Esophagus squamous epithelium (tissue), 5 donors: Measurements from ENCODE around the gene APH1B. TPM values are rescaled to one million over a fixed set of nuclear protein-coding genes. Genes with fewer than 3 reads are reported as not detected.

ENCODE experiments used
- DNase-seq: peaks from one replicate; lab custom pipeline; 2025; lab: John Stamatoyannopoulos, UW
- H3K27ac ChIP-seq, 4 donors: fragments of 200-600 bp; sonication (generic); one replicate each; pipeline ENCODE4 v1.5.1; 2016 to 2019; ENCODE audit warnings: mild to moderate bottlenecking in 1 of 4
- H3K27me3 ChIP-seq, 4 donors: fragments of 200-600 bp; sonication (generic); 1 replicate in 3 of 4; 2 replicates in 1 of 4; pipeline versions ENCODE4 v1.5.1 to v1.6.0; 2017 to 2021; ENCODE audit warnings: antibody characterized with exemption in 1 of 4
- H3K36me3 ChIP-seq, 3 donors: fragments of 200-600 bp; sonication (generic); one replicate each; pipeline ENCODE4 v1.5.1; 2016 to 2019
- H3K4me1 ChIP-seq, 3 donors: fragments of 200-600 bp; sonication (generic); one replicate each; pipeline ENCODE4 v1.5.1; 2017 to 2019
- H3K4me3 ChIP-seq, 4 donors: fragments of 200-600 bp; sonication (generic); 1 replicate in 3 of 4; 2 replicates in 1 of 4; pipeline ENCODE4 v1.5.1; 2016 to 2019; ENCODE audit warnings: mild to moderate bottlenecking in 2 of 4, moderate library complexity in 1 of 4
- H3K9me3 ChIP-seq, 3 donors: fragments of 200-600 bp; sonication (generic); one replicate each; pipeline ENCODE4 v1.5.1; 2016 to 2019
- CTCF ChIP-seq, 6 experiments: fragments of 450-650 bp in 4 of 6; fragments of 200-600 bp in 2 of 6; sonication (generic) in 2 of 6; IDR thresholded peaks; one replicate each; pipeline ENCODE4 v1.5.1; 2016 to 2019; ENCODE audit warnings: antibody characterized with exemption in 6 of 6, mild to moderate bottlenecking in 4 of 6, moderate library complexity in 4 of 6
- POLR2A ChIP-seq, 4 donors: fragments of 450-650 bp; IDR thresholded peaks; one replicate each; pipeline ENCODE4 v1.6.1; 2017; ENCODE audit warnings: antibody characterized with exemption in 4 of 4, mild to moderate bottlenecking in 4 of 4, moderate library complexity in 3 of 4
- whole genome bisulfite sequencing, 2 donors: methylation state at CpG; one replicate each; pipeline ENCODE4 v1.1.5; 2018; 5-methylcytosine and 5-hydroxymethylcytosine counted together
- intact Hi-C: fragments of 100-400 bp; cut with DNase I; formaldehyde crosslinking; loops from one replicate; pipeline ENCODE4 v1.15.0; 2022
- total RNA-seq, 4 donors: library from RNA; depleted of rRNA; stranded (reverse); fragments of >200 nt; gene quantifications; one replicate each; pipeline ENCODE4 v1.1.0, GENCODE V29; 2016
- donor health status: DM: yes; HTN: yes; CAD: no.

The APH1B gene
- total RNA-seq, 4 donors from 2014 or later, result 0.53 to 7.8 (median 3.3) TPM

DNA sequence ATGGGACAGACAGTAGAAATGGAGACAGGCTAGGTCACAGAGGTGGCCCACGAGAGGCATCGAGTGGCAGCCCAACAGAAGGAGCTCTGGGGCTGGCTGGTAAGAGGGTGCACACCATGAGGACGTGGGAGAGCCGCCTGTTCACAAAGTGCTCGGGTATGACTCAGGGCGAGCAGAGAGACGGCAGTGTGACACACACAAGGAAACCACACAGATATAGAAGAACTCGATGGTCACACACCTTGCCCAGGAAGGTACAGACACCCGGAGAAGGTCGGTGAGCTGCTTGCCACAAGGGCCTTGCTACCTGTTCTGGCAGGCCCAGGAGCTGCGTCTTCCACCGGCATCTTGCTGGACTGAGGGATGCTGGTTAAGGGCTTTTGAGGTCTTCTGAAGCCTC, 54.1 kb downstream of the APH1B start:
- DNase-seq, result no peak
- Histone ChIP-seq H3K4me3 (no peak overlapping the region), H3K27ac (peak overlapping the region in 2 of 4 donors; percentile 30 to 47), H3K4me1 (peaks cover 0 to 29% (median 0%) of the 10 kb centered on the region in 3 donors), H3K9me3 (no peaks in the 10 kb centered on the region), H3K27me3 (no peaks in the 10 kb centered on the region), H3K36me3 (peaks cover 0 to 86% (median 0%) of the 10 kb centered on the region in 3 donors)
- WGBS, 2 donors, result 61 to 72% methylated on average over 9 to 12 of the region's 12 CpGs
- no peak for TF ChIP-seq POLR2A (IDR thresholded peaks at IDR 0.05)
- TF ChIP-seq CTCF (IDR thresholded peaks at IDR 0.05), result no peak
- intact Hi-C loops, result no loop called here

- Histone ChIP-seq H3K27ac (peak overlapping the region in 1 of 4 donors; percentile 47), H3K4me3 (no peak overlapping the region), H3K27me3 (no peaks in the 10 kb centered on the region), H3K9me3 (no peaks in the 10 kb centered on the region), H3K36me3 (peaks cover 0 to 86% (median 7%) of the 10 kb centered on the region in 3 donors), H3K4me1 (peaks cover 0 to 29% (median 0%) of the 10 kb centered on the region in 3 donors)
- intact Hi-C loops, result no loop called here
- WGBS, 2 donors, result 25 to 28% methylated on average over 7 to 9 of the region's 9 CpGs
- TF ChIP-seq POLR2A (IDR thresholded peaks at IDR 0.05) (no peak), CTCF (IDR thresholded peaks at IDR 0.05) (no peak)
- no peak for DNase-seq
Observed at GRCh38 chr15:63332367-63333124, 55.1 kb downstream of the APH1B start.

- peaks cover 0 to 52% (median 0%) of the 10 kb centered on the region in 3 donors for H3K4me1 ChIP-seq
- TF ChIP-seq CTCF (IDR thresholded peaks at IDR 0.05) (no peak), POLR2A (IDR thresholded peaks at IDR 0.05) (no peak)
- no peaks in the 10 kb centered on the region for H3K27me3 ChIP-seq
- DNase-seq, result no peak
- no peaks in the 10 kb centered on the region for H3K9me3 ChIP-seq
- H3K36me3 ChIP-seq, result peaks cover 9 to 86% (median 10%) of the 10 kb centered on the region in 3 donors
- 67 to 79% methylated on average over 1 to 2 of the region's 2 CpGs for WGBS, 2 donors
- intact Hi-C loops, result no loop called here
- no peak overlapping the region for H3K4me3 ChIP-seq
- no peak overlapping the region for H3K27ac ChIP-seq
Observed at GRCh38 chr15:63334821-63335220, 57.4 kb downstream of the APH1B start.

DNA sequence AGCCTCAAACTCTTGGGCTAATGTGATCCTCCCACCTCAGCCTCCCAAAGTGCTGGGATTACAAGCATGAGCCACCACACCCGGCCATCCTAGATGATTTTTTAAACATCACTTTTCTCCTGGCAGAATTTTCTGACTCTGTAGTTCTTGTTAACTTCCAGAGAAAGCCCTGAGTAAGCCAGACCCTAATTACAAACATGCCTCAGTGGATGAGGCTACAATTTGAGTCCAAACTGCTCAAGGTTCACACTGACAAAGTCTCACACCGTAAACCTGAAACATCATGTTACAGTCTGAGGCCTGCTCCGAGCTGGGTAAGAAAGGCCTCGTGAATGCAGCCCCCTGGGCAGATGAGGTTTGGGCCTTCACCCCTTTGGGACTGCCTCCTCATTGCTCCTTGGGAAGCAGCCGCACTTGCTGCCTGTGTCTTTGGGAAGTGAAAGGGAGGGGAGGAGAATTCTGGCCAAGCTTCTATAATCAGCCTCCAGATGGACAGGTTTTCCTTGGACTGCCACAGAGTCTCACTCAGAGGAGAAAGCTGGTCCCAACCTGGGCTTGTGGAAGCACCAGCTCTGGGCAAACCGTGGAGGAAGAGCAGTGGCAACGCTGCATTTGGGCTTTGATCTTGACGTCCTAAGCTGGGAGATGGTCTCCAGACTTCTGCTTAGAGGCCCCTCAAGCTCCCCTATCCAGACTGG, 58.3 kb downstream of the APH1B start:
- Histone ChIP-seq H3K4me1 (peaks cover 0 to 59% (median 0%) of the 10 kb centered on the region in 3 donors), H3K27ac (no peak overlapping the region), H3K4me3 (no peak overlapping the region), H3K36me3 (peaks cover 10 to 87% (median 18%) of the 10 kb centered on the region in 3 donors), H3K9me3 (no peaks in the 10 kb centered on the region), H3K27me3 (no peaks in the 10 kb centered on the region)
- intact Hi-C loops, result no loop called here
- no peak for DNase-seq
- WGBS, 2 donors, result 78 to 86% methylated on average over 5 to 6 of the region's 8 CpGs
- TF ChIP-seq POLR2A (IDR thresholded peaks at IDR 0.05), result no peak
- TF ChIP-seq CTCF (IDR thresholded peaks at IDR 0.05), result no peak

DNA sequence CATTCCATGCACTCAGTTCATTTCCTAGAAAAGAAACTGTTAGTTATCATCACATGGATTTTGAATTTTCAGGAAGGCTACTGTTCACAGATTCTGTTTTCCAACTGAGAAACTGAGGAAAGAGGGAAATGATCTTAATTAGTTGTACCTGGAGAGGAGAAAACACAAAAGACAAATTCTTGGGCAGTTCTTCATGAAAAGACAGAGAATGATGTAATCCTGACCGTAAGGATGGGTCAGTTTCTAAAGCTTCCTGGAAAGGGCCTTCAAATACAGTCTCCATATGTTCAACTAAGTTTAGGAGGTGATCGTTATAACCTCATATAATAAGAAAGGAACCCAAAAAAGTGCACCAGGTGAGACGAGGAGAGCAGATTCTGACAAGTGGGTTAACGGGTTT, 59.6 kb downstream of the APH1B start:
- no peak for DNase-seq
- no peak overlapping the region for H3K4me3 ChIP-seq
- H3K27ac ChIP-seq, result no peak overlapping the region
- H3K27me3 ChIP-seq, result no peaks in the 10 kb centered on the region
- H3K4me1 ChIP-seq, result peaks cover 0 to 48% (median 0%) of the 10 kb centered on the region in 3 donors
- H3K36me3 ChIP-seq, result peaks cover 10 to 87% (median 18%) of the 10 kb centered on the region in 3 donors
- intact Hi-C loops, result no loop called here
- no peaks in the 10 kb centered on the region for H3K9me3 ChIP-seq
- TF ChIP-seq POLR2A (IDR thresholded peaks at IDR 0.05) (no peak), CTCF (IDR thresholded peaks at IDR 0.05) (no peak)
- 83 to 85% methylated on average over 4 of the region's 4 CpGs for WGBS, 2 donors
